ENCODE measurements around the gene EPSTI1. TPM values are rescaled to one million over a fixed set of nuclear protein-coding genes. Genes with fewer than 3 reads are reported as not detected.
"Not testable (repeated sequence)": the region's sequence is repeated elsewhere in the genome, so short reads cannot be mapped to it uniquely, and the experiment has no call there.

EPSTI1 gene
- polyA plus RNA-seq, 2 of the 4 experiments (the other 2 are of a cell fraction): 0.05 to 0.10 TPM

GRCh38 chr13:42992764-42993122 lies 702 bp upstream of the EPSTI1 start:
- DNase-seq (ENCODE audit: low read depth in 1 of 2, low spot score in 1 of 2): no peak
- H3K4me1 ChIP-seq: peaks cover 18% of the 10 kb centered on the region
- no peak for TF ChIP-seq RNF2 (IDR thresholded peaks at IDR 0.05; ENCODE audit: borderline replicate concordance, low read depth)
- no peak for TF ChIP-seq HEYL (CRISPR knock-in tag; IDR thresholded peaks at IDR 0.05)
- no peak for TF ChIP-seq ZC3H11A (IDR thresholded peaks at IDR 0.05)
- TF ChIP-seq FOSB (CRISPR knock-in tag; IDR thresholded peaks at IDR 0.05): no peak
- no peak for TF ChIP-seq CHD4 (IDR thresholded peaks at IDR 0.05; ENCODE audit: borderline replicate concordance)
- TF ChIP-seq JUN (IDR thresholded peaks at IDR 0.05): no peak
- TF ChIP-seq MAX (IDR thresholded peaks at IDR 0.05): no peak
- no peak for TF ChIP-seq ELK1 (IDR thresholded peaks at IDR 0.05; ENCODE audit: low read depth, low read length)
- no peak for TF ChIP-seq BHLHE40 (IDR thresholded peaks at IDR 0.05; ENCODE audit: low read depth, low read length)
- TF ChIP-seq CHD2 (IDR thresholded peaks at IDR 0.05; ENCODE audit: low read length, partially characterized antibody): no peak
- TF ChIP-seq ZSCAN20 (CRISPR knock-in tag; IDR thresholded peaks at IDR 0.05): no peak
- no peak for TF ChIP-seq PBX3 (IDR thresholded peaks at IDR 0.05)
- TF ChIP-seq HOXB13 (CRISPR knock-in tag; IDR thresholded peaks at IDR 0.05; ENCODE audit: low read depth): no peak
- no peak for TF ChIP-seq CBX8 (IDR thresholded peaks at IDR 0.05)
- no peak for TF ChIP-seq SREBF2 (IDR thresholded peaks at IDR 0.05)
- no peak for TF ChIP-seq CBX2 (IDR thresholded peaks at IDR 0.05; ENCODE audit: borderline replicate concordance, low read depth)
- TF ChIP-seq RCOR1 (IDR thresholded peaks at IDR 0.05; ENCODE audit: low read depth, low read length): no peak
- no peak for TF ChIP-seq ZFP36 (IDR thresholded peaks at IDR 0.05; ENCODE audit: borderline replicate concordance, partially characterized antibody)
- no peak for TF ChIP-seq PHF8 (IDR thresholded peaks at IDR 0.05; ENCODE audit: borderline replicate concordance, low read depth)
- FAIRE-seq: no peak
- no peaks in the 10 kb centered on the region for H3K9me3 ChIP-seq
- CTCF ChIA-PET: interaction anchor here (0.8 to 1.4 kb wide), 3 partner anchors 24 to 333 kb away, joined by 3 read pairs; no protein-coding TSS in a partner anchor
- 91% methylated on average over 4 of the region's 4 CpGs for WGBS (ENCODE audit: missing lambda C conversion rate)
- H3K4me3 ChIP-seq: no peak overlapping the region
- POLR2A ChIA-PET: no interaction called here
- no peak overlapping the region for H3K4me2 ChIP-seq
- no peak for ATAC-seq
- H3K27ac ChIP-seq: no peak overlapping the region; a peak in 1 of 6 replicates

GRCh38 chr13:42991233-42991897 lies 676 bp downstream of the EPSTI1 start:
- Histone ChIP-seq H3K4me2 (peak overlapping the region; percentile 71), H3K27ac (peak overlapping the region; percentile 61 to 80; a peak in 5 of 6 replicates), H3K4me3 (peak overlapping the region; percentile 40; the same call in 2 of the 3 replicates)
- FAIRE-seq; DNase-seq (ENCODE audit: low read depth in 1 of 2, low spot score in 1 of 2); H3K4me1 ChIP-seq; ATAC-seq; POLR2A ChIA-PET; H3K9me3 ChIP-seq: not testable (repeated sequence)
- CTCF ChIA-PET: interaction anchor here (1.4 to 1.6 kb wide), 2 partner anchors 22 to 332 kb away, joined by 3 to 9 read pairs; no protein-coding TSS in a partner anchor
- 91% methylated on average over 15 of the region's 15 CpGs for WGBS (ENCODE audit: missing lambda C conversion rate)

- Histone ChIP-seq H3K9me3 (no peaks in the 10 kb centered on the region), H3K4me3 (no peak overlapping the region), H3K27ac (no peak overlapping the region), H3K4me2 (no peak overlapping the region), H3K4me1 (peaks cover 3% of the 10 kb centered on the region; the same call in 1 of the 3 replicates)
- FAIRE-seq (no peak), DNase-seq (ENCODE audit: low read depth in 1 of 2, low spot score in 1 of 2) (no peak), ATAC-seq (no peak)
- WGBS (ENCODE audit: missing lambda C conversion rate): 84% methylated on average over 10 of the region's 10 CpGs
- ChIA-PET CTCF (interaction anchor here (1.6 kb wide), 1 partner anchor 21 kb away, joined by 9 read pairs; no protein-coding TSS in a partner anchor), POLR2A (no interaction called here)
- TF ChIP-seq CTCF (IDR thresholded peaks at IDR 0.05): no peak
- no peak for TF ChIP-seq HDAC2 (IDR thresholded peaks at IDR 0.05)
- no peak for TF ChIP-seq HES2 (IDR thresholded peaks at IDR 0.05)
- TF ChIP-seq ZNF302 (CRISPR knock-in tag; IDR thresholded peaks at IDR 0.05): no peak
- TF ChIP-seq PHF8 (IDR thresholded peaks at IDR 0.05; ENCODE audit: borderline replicate concordance, low read depth): no peak
- no peak for TF ChIP-seq TP53 (CRISPR knock-in tag; IDR thresholded peaks at IDR 0.05)
- TF ChIP-seq ATOH8 (CRISPR knock-in tag; IDR thresholded peaks at IDR 0.05; ENCODE audit: low read depth): no peak
- TF ChIP-seq JUN (IDR thresholded peaks at IDR 0.05): no peak
These were observed 1.5 kb downstream of the EPSTI1 start for GRCh38 chr13:42990291-42991232.

Data from A549 (cell line).